Gastrocnemius medialis (tissue), 4 donors: Measurements from ENCODE around the gene HOMER2.

Experiments used
- CTCF ChIP-seq, 5 experiments: fragments of 450-650 bp in 3 of 5; fragments of 200-600 bp in 2 of 5; sonication (generic) in 2 of 5; IDR thresholded peaks in 4 of 5; conservative IDR thresholded peaks in 1 of 5; 1 replicate in 4 of 5; 2 replicates in 1 of 5; pipeline ENCODE4 v1.5.1; 2016 to 2019; ENCODE audit warnings: antibody characterized with exemption in 5 of 5, mild to moderate bottlenecking in 3 of 5, moderate library complexity in 3 of 5
- POLR2A ChIP-seq, 2 donors: fragments of 450-650 bp; IDR thresholded peaks; one replicate each; pipeline ENCODE4 v1.6.1; 2017; ENCODE audit warnings: antibody characterized with exemption in 2 of 2, mild to moderate bottlenecking in 2 of 2, moderate library complexity in 2 of 2

DNA sequence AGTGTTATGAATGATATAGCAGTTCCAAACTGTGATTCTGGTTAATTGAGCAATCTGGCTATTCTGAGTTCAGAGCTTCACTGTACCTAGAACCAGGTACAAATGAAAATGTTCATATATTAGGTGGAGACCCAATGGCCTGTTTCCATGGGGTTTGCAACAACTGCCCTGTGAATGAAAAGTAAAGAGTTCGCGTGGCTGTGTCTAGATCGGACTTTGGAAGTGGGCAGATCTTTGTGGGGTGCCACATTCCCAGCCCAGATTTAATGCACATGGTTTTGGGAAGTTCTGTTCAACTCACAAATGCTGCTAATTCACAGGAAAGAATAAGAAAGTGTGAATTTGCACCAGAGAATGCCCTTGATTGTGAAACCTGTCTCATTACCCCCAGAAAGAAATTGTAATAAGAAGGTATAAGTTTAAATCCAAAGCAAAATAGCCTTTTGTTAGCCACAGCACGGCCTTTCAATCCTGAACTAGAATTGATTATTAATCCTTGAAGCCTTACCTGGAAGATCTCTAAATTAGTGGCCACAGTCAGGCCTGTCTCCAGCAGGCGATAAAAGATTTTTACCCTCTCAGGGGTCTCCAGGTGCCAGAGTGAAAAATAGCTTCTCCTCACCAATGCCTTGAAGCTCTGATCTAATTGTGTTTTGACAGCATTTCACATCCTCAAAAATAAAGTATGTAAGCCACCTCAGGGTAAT is 120.5 kb downstream of the HOMER2 start:
- TF ChIP-seq CTCF (IDR thresholded peaks at IDR 0.05 in 4 of 5, conservative IDR thresholded peaks at IDR 0.05 in 1 of 5) (no peak), POLR2A (IDR thresholded peaks at IDR 0.05) (no peak)
